ENCODE data around the gene XPNPEP3. TPM values are rescaled to one million over a fixed set of nuclear protein-coding genes. Genes with fewer than 3 reads are reported as not detected.
"Not testable (repeated sequence)": the region's sequence is repeated elsewhere in the genome, so short reads cannot be mapped to it uniquely, and the experiment has no call there.

Gene XPNPEP3
- total RNA-seq, 1 experiment from 2014 or later: 39.9 TPM

DNA sequence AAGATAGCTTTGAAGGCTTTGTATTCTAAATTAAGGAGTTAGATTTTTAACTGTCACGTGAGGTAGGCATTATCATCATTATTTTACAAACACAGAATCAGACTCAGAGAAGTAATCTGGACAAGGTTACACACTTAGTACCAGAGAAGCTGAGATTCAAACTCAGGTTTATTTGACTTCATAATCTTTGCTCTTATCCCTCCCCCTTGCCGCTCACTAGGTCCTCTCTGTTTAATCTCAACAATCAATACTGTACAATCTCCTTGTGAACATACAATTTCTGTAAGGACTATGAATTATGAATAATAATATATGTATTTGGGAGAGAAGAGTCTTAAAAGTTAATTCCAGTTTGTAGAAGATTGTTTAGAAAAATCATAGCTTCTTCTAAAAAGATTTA lies 10.2 kb downstream of the XPNPEP3 start:
- DNase-seq: no peak
- Mint-ChIP-seq H3K27me3 (ENCODE audit: unreplicated experiment) (no peaks in the 10 kb centered on the region), H3K9me3 (ENCODE audit: low read depth, unreplicated experiment) (no peaks in the 10 kb centered on the region), H3K27ac (ENCODE audit: unreplicated experiment) (peak overlapping the region; percentile 18), H3K4me3 (ENCODE audit: low read depth, unreplicated experiment) (no peak overlapping the region), H3K4me1 (ENCODE audit: low read depth, unreplicated experiment) (no peaks in the 10 kb centered on the region), H3K36me3 (ENCODE audit: insufficient read depth, unreplicated experiment) (peaks cover 12% of the 10 kb centered on the region)
- CTCF ChIA-PET: interaction anchor here (0.8 kb wide), 1 partner anchor 56 kb away, joined by 3 read pairs; no protein-coding TSS in a partner anchor
- BruUV-seq (replicated peaks): no TSS peak
- intact Hi-C loops (cut with micrococcal nuclease; ENCODE audit: unreplicated experiment): no loop called here
- TF ChIP-seq, protein P1, sequence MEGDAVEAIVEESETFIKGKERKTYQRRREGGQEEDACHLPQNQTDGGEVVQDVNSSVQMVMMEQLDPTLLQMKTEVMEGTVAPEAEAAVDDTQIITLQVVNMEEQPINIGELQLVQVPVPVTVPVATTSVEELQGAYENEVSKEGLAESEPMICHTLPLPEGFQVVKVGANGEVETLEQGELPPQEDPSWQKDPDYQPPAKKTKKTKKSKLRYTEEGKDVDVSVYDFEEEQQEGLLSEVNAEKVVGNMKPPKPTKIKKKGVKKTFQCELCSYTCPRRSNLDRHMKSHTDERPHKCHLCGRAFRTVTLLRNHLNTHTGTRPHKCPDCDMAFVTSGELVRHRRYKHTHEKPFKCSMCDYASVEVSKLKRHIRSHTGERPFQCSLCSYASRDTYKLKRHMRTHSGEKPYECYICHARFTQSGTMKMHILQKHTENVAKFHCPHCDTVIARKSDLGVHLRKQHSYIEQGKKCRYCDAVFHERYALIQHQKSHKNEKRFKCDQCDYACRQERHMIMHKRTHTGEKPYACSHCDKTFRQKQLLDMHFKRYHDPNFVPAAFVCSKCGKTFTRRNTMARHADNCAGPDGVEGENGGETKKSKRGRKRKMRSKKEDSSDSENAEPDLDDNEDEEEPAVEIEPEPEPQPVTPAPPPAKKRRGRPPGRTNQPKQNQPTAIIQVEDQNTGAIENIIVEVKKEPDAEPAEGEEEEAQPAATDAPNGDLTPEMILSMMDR (IDR thresholded peaks at IDR 0.05; ENCODE audit: unreplicated experiment): no peak

DNA sequence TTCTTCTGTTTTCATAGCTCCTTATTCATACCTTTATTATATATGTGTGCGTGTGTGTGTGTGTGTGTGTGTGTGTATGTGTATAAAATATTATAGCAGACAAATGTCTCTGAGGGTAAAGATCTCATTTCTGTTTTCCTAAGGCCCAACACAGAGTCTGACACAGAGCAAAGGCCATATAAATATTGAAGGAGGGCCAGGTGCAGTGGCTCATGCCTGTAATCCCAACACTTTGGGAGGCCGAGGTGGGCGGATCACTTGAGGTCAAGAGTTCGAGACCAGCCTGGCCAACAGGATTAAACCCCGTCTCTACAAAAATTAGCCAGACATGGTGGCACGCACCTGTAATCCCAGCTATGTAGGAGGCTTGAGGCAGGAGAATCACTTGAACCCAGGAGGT lies 11.4 kb downstream of the XPNPEP3 start:
- CTCF ChIA-PET; H3K4me3 Mint-ChIP-seq (ENCODE audit: low read depth, unreplicated experiment); H3K27me3 Mint-ChIP-seq (ENCODE audit: unreplicated experiment); H3K27ac Mint-ChIP-seq (ENCODE audit: unreplicated experiment); BruUV-seq (replicated peaks); H3K9me3 Mint-ChIP-seq (ENCODE audit: low read depth, unreplicated experiment); DNase-seq; intact Hi-C loops (cut with micrococcal nuclease; ENCODE audit: unreplicated experiment); H3K4me1 Mint-ChIP-seq (ENCODE audit: low read depth, unreplicated experiment): not testable (repeated sequence)
- peaks cover 12% of the 10 kb centered on the region for H3K36me3 Mint-ChIP-seq (ENCODE audit: insufficient read depth, unreplicated experiment)

DNA sequence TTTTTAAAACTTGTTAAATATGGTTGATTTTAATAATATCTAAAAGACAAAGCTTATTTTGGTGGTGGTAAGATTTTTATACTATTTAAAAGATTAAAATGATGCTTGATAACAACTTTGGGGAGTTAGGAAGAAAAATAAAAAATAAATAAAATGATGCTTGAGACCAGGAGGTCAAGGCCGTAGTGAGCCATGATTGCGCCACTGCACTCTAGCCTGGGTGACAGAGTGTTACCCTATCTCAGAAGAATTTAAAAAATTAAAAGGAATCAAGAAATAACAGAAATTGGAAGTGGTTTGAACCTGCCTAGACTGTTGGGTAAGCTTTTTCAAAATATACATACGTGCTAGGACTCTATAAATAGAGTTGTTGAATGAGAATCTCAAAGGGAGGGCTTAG lies 17.1 kb downstream of the XPNPEP3 start:
- peaks cover 11% of the 10 kb centered on the region for H3K4me1 Mint-ChIP-seq (ENCODE audit: low read depth, unreplicated experiment)
- peaks cover 8% of the 10 kb centered on the region for H3K36me3 Mint-ChIP-seq (ENCODE audit: insufficient read depth, unreplicated experiment)

DNA sequence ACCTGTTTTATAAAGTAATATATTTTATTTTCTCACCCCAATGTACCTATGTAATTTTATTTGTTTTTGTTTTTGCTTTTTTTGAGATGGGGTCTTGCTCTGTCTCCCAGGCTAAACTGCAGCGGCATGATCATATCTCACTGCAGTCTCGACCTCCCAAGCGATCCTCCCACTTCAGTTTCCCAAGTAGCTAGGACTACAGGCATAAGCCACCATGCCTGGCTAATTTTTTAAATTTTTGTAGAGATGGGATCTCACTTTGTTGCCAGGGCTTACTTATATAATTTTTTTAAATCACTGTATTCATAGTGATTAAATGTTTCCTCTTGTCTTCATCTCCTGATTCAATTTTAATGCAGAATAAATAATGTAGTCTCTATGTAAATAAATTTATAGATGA lies 18.2 kb downstream of the XPNPEP3 start:
- Mint-ChIP-seq H3K27me3 (ENCODE audit: unreplicated experiment) (no peaks in the 10 kb centered on the region), H3K4me1 (ENCODE audit: low read depth, unreplicated experiment) (peaks cover 11% of the 10 kb centered on the region), H3K36me3 (ENCODE audit: insufficient read depth, unreplicated experiment) (peaks cover 7% of the 10 kb centered on the region), H3K4me3 (ENCODE audit: low read depth, unreplicated experiment) (no peak overlapping the region), H3K27ac (ENCODE audit: unreplicated experiment) (no peak overlapping the region), H3K9me3 (ENCODE audit: low read depth, unreplicated experiment) (no peaks in the 10 kb centered on the region)
- DNase-seq: no peak
- TF ChIP-seq, protein P1 (IDR thresholded peaks at IDR 0.05; ENCODE audit: unreplicated experiment): no peak
- CTCF ChIA-PET: no interaction called here
- no TSS peak for BruUV-seq (replicated peaks)
- intact Hi-C loops (cut with micrococcal nuclease; ENCODE audit: unreplicated experiment): loop anchor here (5.0 kb wide), 1 partner anchor 232 kb away; no protein-coding TSS in a partner anchor

More for the DNA sequence above, 17.1 kb downstream of the XPNPEP3 start:
- Mint-ChIP-seq H3K9me3 (ENCODE audit: low read depth, unreplicated experiment) (no peaks in the 10 kb centered on the region), H3K4me3 (ENCODE audit: low read depth, unreplicated experiment) (no peak overlapping the region), H3K27ac (ENCODE audit: unreplicated experiment) (no peak overlapping the region), H3K27me3 (ENCODE audit: unreplicated experiment) (no peaks in the 10 kb centered on the region)
- no peak for DNase-seq
- no TSS peak for BruUV-seq (replicated peaks)
- intact Hi-C loops (cut with micrococcal nuclease; ENCODE audit: unreplicated experiment): no loop called here
- TF ChIP-seq, protein P1 (IDR thresholded peaks at IDR 0.05; ENCODE audit: unreplicated experiment): no peak
- CTCF ChIA-PET: no interaction called here

DNA sequence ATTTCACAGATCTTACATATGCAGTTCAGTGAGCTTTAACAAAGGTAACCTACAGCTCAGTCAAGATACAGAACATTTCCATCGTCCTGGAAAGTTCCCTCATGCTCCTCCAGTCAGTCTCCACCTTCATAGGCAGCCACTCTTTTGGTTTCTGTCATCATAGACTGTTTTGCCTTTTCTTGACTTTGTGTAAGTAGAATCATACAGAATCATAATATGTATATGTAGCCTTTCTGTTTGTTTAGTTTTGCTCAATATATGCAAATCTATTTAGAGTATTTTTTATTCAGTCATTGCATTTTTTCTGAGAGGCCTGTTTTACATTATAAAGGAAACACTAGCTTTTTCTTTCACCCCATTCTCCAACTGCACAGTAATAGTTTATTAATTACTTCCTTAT lies 20.0 kb downstream of the XPNPEP3 start:
- no TSS peak for BruUV-seq (replicated peaks)
- TF ChIP-seq, protein P1 (IDR thresholded peaks at IDR 0.05; ENCODE audit: unreplicated experiment): no peak
- H3K4me1 Mint-ChIP-seq (ENCODE audit: low read depth, unreplicated experiment): peaks cover 11% of the 10 kb centered on the region
- no peaks in the 10 kb centered on the region for H3K36me3 Mint-ChIP-seq (ENCODE audit: insufficient read depth, unreplicated experiment)
- H3K9me3 Mint-ChIP-seq (ENCODE audit: low read depth, unreplicated experiment): no peaks in the 10 kb centered on the region
- CTCF ChIA-PET: no interaction called here
- H3K4me3 Mint-ChIP-seq (ENCODE audit: low read depth, unreplicated experiment): no peak overlapping the region
- H3K27ac Mint-ChIP-seq (ENCODE audit: unreplicated experiment): no peak overlapping the region
- no peaks in the 10 kb centered on the region for H3K27me3 Mint-ChIP-seq (ENCODE audit: unreplicated experiment)
- no peak for DNase-seq
- intact Hi-C loops (cut with micrococcal nuclease; ENCODE audit: unreplicated experiment): loop anchor here (5.0 kb wide), 1 partner anchor 230 kb away; no protein-coding TSS in a partner anchor

All from Calu3 (cell line).